ENCODE measurements around the gene IL19.

GRCh38 chr1:206784471-206784903 lies 13.9 kb downstream of the IL19 start:
- TF ChIP-seq CTCF (IDR thresholded peaks at IDR 0.05; ENCODE audit: borderline replicate concordance, extremely low read depth, low read length, poor library complexity, severe bottlenecking) (no peak), EZH2 (IDR thresholded peaks at IDR 0.05; ENCODE audit: borderline replicate concordance, low read depth, low read length, severe bottlenecking) (no peak)
